Activated CD4-positive, alpha-beta memory T cell treated with anti-CD3 and anti-CD28 coated beads, Interleukin-2, amount 10 ng/mL, durations not matched to agents 7 days and 5 days (primary cell): ENCODE data around the gene POLD2. TPM values are rescaled to one million over a fixed set of nuclear protein-coding genes. Genes with fewer than 3 reads are reported as not detected.

Experiments
- total RNA-seq, 2 experiments: library from RNA; stranded (reverse); gene quantifications; one replicate each; pipeline ENCODE4 v1.2.3, GENCODE V29; 2021

The POLD2 gene
- total RNA-seq, 2 experiments from 2014 or later = 82.3 to 84.6 TPM

Other genes with a start within 250 kb of the POLD2 start
- gene URGCP, start 217.0 kb downstream of the POLD2 start, total RNA-seq = 10 to 100 TPM; 19.8 to 20.1 TPM
- 1 to 10 TPM; 5.3 to 6.8 TPM for gene UBE2D4, start 197.1 kb downstream of the POLD2 start, total RNA-seq
- not detected for gene SPDYE1, start 125.7 kb downstream of the POLD2 start, total RNA-seq
- gene DBNL, start 78.8 kb downstream of the POLD2 start, total RNA-seq = 100 to 1,000 TPM; 175 to 176 TPM
- under 1 TPM in 1 of 2 experiments, not detected in 1; 0.43 TPM for gene PGAM2, start 58.0 kb downstream of the POLD2 start, total RNA-seq
- gene POLM, start 41.0 kb downstream of the POLD2 start, total RNA-seq = 10 to 100 TPM; 29.4 to 30.7 TPM
- gene AEBP1, start 19.2 kb downstream of the POLD2 start, total RNA-seq = under 1 TPM; 0.30 to 0.38 TPM
- gene MYL7, start 17.8 kb upstream of the POLD2 start, total RNA-seq = not detected
- not detected for gene GCK, start 65.9 kb upstream of the POLD2 start, total RNA-seq
- gene YKT6, start 77.4 kb upstream of the POLD2 start, total RNA-seq = 10 to 100 TPM; 59.1 to 60.9 TPM
- under 1 TPM in 1 of 2 experiments, not detected in 1; 0.10 TPM for gene CAMK2B, start 202.0 kb upstream of the POLD2 start, total RNA-seq